HEK293T (cell line): Measurements from ENCODE around the gene AGAP1.

Experiments
- CTCF ChIA-PET: fragments of 350-600 bp; formaldehyde crosslinking; extraction: SDS; loops from one replicate; lab custom pipeline; 2021; ENCODE audit warnings: antibody characterized with exemption, inconsistent platforms; lab: Yijun Ruan, JAX
- POLR2A ChIA-PET: fragments of 350-600 bp; formaldehyde crosslinking; extraction: SDS; loops from one replicate; lab custom pipeline; 2020; ENCODE audit warnings: antibody characterized with exemption, inconsistent platforms; lab: Yijun Ruan, JAX
- DNase-seq: peaks from one replicate; pipeline ENCODE4 v3.0.0; 2012; ENCODE audit warnings: mixed read lengths; ENCODE audit errors: extremely low spot score
- ARNT ChIP-seq: fragments of 450-650 bp; IDR thresholded peaks from 2 replicates; pipeline ENCODE4 v1.6.1; 2017; ENCODE audit warnings: mild to moderate bottlenecking
- BHLHE40 ChIP-seq: fragments of 450-650 bp; IDR thresholded peaks from 2 replicates; pipeline ENCODE4 v1.6.1; 2016; ENCODE audit warnings: mild to moderate bottlenecking, moderate library complexity, borderline replicate concordance
- CTBP1 ChIP-seq: fragments of 450-650 bp; IDR thresholded peaks from 2 replicates; pipeline ENCODE4 v1.6.1; 2016; ENCODE audit warnings: borderline replicate concordance
- ELF4 ChIP-seq: fragments of 450-650 bp; IDR thresholded peaks from 2 replicates; pipeline ENCODE4 v1.6.1; 2017; ENCODE audit warnings: antibody characterized with exemption
- FOXA1 ChIP-seq: fragments of 450-650 bp; IDR thresholded peaks from 2 replicates; pipeline ENCODE4 v1.6.1; 2016; ENCODE audit warnings: mild to moderate bottlenecking
- FOXK2 ChIP-seq: fragments of 450-650 bp; IDR thresholded peaks from 2 replicates; pipeline ENCODE4 v1.6.1; 2016; ENCODE audit warnings: mild to moderate bottlenecking
- FOXM1 ChIP-seq: fragments of 450-650 bp; IDR thresholded peaks from 2 replicates; pipeline ENCODE4 v1.6.1; 2017; ENCODE audit warnings: mild to moderate bottlenecking, borderline replicate concordance
- HDGF ChIP-seq: fragments of 450-650 bp; IDR thresholded peaks from 2 replicates; pipeline ENCODE4 v1.6.1; 2017; ENCODE audit warnings: antibody characterized with exemption, borderline replicate concordance
- L3MBTL2 ChIP-seq: fragments of 450-650 bp; conservative IDR thresholded peaks from 2 replicates; pipeline ENCODE4 v1.6.1; 2016; ENCODE audit warnings: mild to moderate bottlenecking
- LEF1 ChIP-seq: fragments of 450-650 bp; IDR thresholded peaks from 2 replicates; pipeline ENCODE4 v1.6.1; 2017; ENCODE audit warnings: mild to moderate bottlenecking, borderline replicate concordance
- NFRKB ChIP-seq: fragments of 450-650 bp; IDR thresholded peaks from 2 replicates; pipeline ENCODE4 v1.6.1; 2016; ENCODE audit warnings: mild to moderate bottlenecking, moderate library complexity
- SP1 ChIP-seq: fragments of 450-650 bp; IDR thresholded peaks from 2 replicates; pipeline ENCODE4 v1.6.1; 2017
- SUZ12 ChIP-seq: fragments of 450-650 bp; IDR thresholded peaks from 2 replicates; pipeline ENCODE4 v1.6.1; 2016; ENCODE audit warnings: mild to moderate bottlenecking
- TARDBP ChIP-seq: fragments of 450-650 bp; IDR thresholded peaks from 2 replicates; pipeline ENCODE4 v1.6.1; 2016
- ZNF384 ChIP-seq: fragments of 450-650 bp; IDR thresholded peaks from 2 replicates; pipeline ENCODE4 v1.6.1; 2016
- TF ChIP-seq, protein P1 (sequence below): fragments of 450-650 bp; IDR thresholded peaks from 2 replicates; pipeline ENCODE4 v1.6.1; 2016

Gene AGAP1

GRCh38 chr2:235749121-235749770 is 255.4 kb downstream of the AGAP1 start:
- ChIA-PET CTCF (interaction anchor here (0.7 kb wide), 1 partner anchor 156 kb away, joined by 3 read pairs; no protein-coding TSS in a partner anchor), POLR2A (no interaction called here)
- no peak for DNase-seq
- TF ChIP-seq NFRKB (no peak), HDGF (no peak), CTBP1 (no peak), FOXA1 (no peak), BHLHE40 (no peak), LEF1 (no peak), ZNF384 (no peak), ARNT (no peak), SP1 (no peak), SUZ12 (no peak), ELF4 (no peak), FOXK2 (no peak), L3MBTL2 (no peak), TARDBP (no peak), FOXM1 (no peak)
- TF ChIP-seq, protein P1, sequence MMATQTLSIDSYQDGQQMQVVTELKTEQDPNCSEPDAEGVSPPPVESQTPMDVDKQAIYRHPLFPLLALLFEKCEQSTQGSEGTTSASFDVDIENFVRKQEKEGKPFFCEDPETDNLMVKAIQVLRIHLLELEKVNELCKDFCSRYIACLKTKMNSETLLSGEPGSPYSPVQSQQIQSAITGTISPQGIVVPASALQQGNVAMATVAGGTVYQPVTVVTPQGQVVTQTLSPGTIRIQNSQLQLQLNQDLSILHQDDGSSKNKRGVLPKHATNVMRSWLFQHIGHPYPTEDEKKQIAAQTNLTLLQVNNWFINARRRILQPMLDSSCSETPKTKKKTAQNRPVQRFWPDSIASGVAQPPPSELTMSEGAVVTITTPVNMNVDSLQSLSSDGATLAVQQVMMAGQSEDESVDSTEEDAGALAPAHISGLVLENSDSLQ = no peak

GRCh38 chr2:235749771-235750160 is 255.9 kb downstream of the AGAP1 start:
- no peak for DNase-seq
- TF ChIP-seq BHLHE40 (no peak), CTBP1 (no peak), FOXK2 (no peak), SP1 (no peak), ARNT (no peak), ELF4 (no peak), SUZ12 (no peak), FOXM1 (no peak), NFRKB (no peak), FOXA1 (no peak), TARDBP (no peak), L3MBTL2 (no peak)
- TF ChIP-seq, protein P1 = no peak
- ChIA-PET POLR2A (no interaction called here), CTCF (interaction anchor here (0.7 kb wide), 1 partner anchor 156 kb away, joined by 3 read pairs; no protein-coding TSS in a partner anchor)

DNA sequence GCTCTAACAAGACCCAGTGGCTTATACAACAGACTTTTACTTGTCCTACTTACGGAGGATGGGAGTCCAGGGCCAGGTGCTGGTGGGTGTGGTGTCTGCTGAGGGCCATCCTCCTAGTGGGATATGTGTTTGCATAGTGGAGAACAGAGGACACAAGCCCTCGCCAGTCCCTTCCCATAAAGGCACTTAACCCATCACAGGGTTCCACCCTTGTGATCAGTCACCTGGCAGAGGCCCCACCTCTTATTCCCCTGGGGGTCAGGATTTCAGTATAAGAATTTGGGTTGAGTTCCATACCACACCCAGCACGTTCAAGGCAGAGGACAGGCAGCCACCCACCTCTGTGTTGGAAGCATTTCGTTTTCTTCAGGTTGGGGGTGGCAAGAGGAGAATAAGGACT is 259.0 kb downstream of the AGAP1 start:
- DNase-seq = no peak
- no peak for TF ChIP-seq ZNF384
- ChIA-PET CTCF (no interaction called here), POLR2A (no interaction called here)

DNA sequence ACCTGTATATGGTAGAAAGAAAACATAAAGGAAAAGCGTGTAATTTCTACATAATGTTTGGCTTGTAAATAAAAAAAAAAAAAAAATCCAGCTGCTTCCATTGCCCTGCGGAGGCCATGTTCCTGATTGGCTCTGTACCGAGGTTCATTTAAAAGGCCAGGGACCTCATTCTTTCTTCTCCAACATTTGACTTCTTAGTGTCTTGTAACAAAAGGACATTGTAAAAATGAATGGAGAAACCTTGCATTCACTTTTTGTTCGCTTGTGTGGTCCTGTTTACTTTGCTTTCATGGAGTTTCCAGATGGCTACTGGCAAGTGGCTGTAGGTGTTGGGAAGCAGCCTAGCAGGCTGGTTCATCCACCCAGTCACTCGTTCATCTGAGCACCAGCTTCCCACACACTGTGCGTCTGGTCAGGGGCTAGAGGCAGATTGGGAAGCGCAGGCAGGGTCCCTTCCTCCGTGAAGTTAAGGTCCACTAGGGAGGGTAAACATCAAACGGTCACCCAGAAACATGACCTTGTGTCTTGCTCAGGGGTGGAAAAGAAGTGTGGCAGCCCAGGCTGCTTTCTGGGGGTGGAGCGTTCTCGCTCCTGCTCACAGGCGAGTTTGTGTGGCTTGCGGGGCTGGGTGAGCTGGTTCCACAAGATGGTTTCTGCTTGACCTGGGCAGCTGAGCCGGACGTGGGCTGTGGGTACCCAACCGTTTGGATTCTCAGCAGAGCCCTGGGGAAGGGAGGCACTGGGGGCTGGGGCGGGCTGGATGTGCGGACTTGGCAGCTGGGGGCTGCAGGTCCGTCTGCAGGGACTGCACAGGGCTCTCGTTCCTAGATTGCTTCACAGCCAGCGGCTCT is 260.7 kb downstream of the AGAP1 start:
- TF ChIP-seq ELF4 (no peak), L3MBTL2 (no peak), HDGF (no peak), FOXM1 (no peak), SUZ12 (no peak), CTBP1 (no peak)
- ChIA-PET CTCF (interaction anchor here (1.3 kb wide), 1 partner anchor 8 kb away, joined by 6 read pairs; no protein-coding TSS in a partner anchor), POLR2A (no interaction called here)
- no peak for DNase-seq

DNA sequence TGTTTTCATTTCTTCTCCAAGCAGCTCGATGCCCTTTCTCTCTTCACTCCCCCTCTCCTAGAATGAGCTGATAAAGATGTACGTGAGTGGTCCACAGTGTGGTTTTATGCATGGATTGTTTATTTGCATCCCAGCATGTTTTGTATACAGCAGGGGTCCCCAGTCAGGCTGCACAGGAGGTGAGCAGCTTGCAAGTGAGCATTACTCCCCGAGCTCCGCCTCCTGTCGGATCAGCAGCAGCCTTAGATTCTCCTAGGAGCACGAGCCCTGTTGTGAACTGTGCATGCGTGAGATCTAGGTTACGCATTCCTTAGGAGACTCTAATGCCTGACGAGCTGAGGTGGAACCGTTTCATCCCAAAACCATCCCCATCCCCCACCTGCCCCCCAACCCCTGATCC is 262.6 kb downstream of the AGAP1 start:
- POLR2A ChIA-PET = no interaction called here
- no peak for DNase-seq
- CTCF ChIA-PET = interaction anchor here (3.2 kb wide), 1 partner anchor 10 kb away, joined by 9 read pairs; no protein-coding TSS in a partner anchor
- TF ChIP-seq, protein P1 = no peak
- TF ChIP-seq NFRKB = no peak
- no peak for TF ChIP-seq HDGF
- no peak for TF ChIP-seq TARDBP
- TF ChIP-seq ZNF384 = no peak
- no peak for TF ChIP-seq ELF4
- no peak for TF ChIP-seq SUZ12
- TF ChIP-seq SP1 = no peak
- TF ChIP-seq FOXM1 = no peak

GRCh38 chr2:235757212-235757611 is 263.4 kb downstream of the AGAP1 start:
- no peak for TF ChIP-seq SUZ12
- TF ChIP-seq ZNF384 = no peak
- TF ChIP-seq L3MBTL2 = no peak
- no peak for TF ChIP-seq ELF4
- no peak for TF ChIP-seq FOXM1
- no peak for TF ChIP-seq FOXK2
- TF ChIP-seq LEF1 = no peak
- TF ChIP-seq CTBP1 = no peak
- no peak for TF ChIP-seq HDGF
- CTCF ChIA-PET = interaction anchor here (3.2 kb wide), 1 partner anchor 9 kb away, joined by 9 read pairs; no protein-coding TSS in a partner anchor
- POLR2A ChIA-PET = no interaction called here
- DNase-seq = no peak
